Diencephalon (tissue), 1 donor: ENCODE results near the gene EZR. TPM values are rescaled to one million over a fixed set of nuclear protein-coding genes. Genes with fewer than 3 reads are reported as not detected.

ENCODE experiments used
- small RNA-seq: library from RNA; depleted of rRNA; stranded (forward); fragments of <200 nt; gene quantifications from one replicate; pipeline ENCODE3, GENCODE V24; 2014
- total RNA-seq: library from RNA; depleted of rRNA; stranded (reverse); fragments of >200 nt; gene quantifications from one replicate; pipeline ENCODE4 v1.2.3, GENCODE V29; 2014

EZR gene
- total RNA-seq, result 106 TPM

GRCh38 chr6:158819213-158819976, at the start of gene EZR:
EZR (minus strand) TSS chr6:158819368; CDS start chr6:158818093, 1,275 bp downstream.

Small RNA genes lying within 50 kb of the gene (small RNA-seq; reads per million reads assigned to genes)
- not detected for gene MIR3918

Other genes with a start within 250 kb of the EZR start
- gene DYNLT1, start 174.6 kb downstream of the EZR start, total RNA-seq, result 90.0 TPM
- 2.5 TPM for gene SYTL3, start 169.3 kb downstream of the EZR start, total RNA-seq
- 16.1 TPM for gene RSPH3, start 180.8 kb upstream of the EZR start, total RNA-seq
- gene TAGAP, start 225.6 kb upstream of the EZR start, total RNA-seq, result 1.6 TPM